Parathyroid adenoma (tissue), 2 donors: ENCODE results near the gene CPNE1.

Experiments used
- H2AFZ ChIP-seq: fragments of 300-600 bp; sonication (generic); one replicate; pipeline ENCODE4 v1.7.0; 2017; ENCODE audit warnings: antibody characterized with exemption, mild to moderate bottlenecking
- H3K27ac ChIP-seq: fragments of 300-600 bp; sonication (generic); one replicate; pipeline ENCODE4 v1.7.0; 2017
- H3K27me3 ChIP-seq: fragments of 300-600 bp; sonication (generic); one replicate; pipeline ENCODE4 v1.7.0; 2017; ENCODE audit warnings: low read length; ENCODE audit not compliant: control insufficient read depth, insufficient read depth
- H3K36me3 ChIP-seq: fragments of 300-600 bp; sonication (generic); one replicate; pipeline ENCODE4 v1.7.0; 2017; ENCODE audit warnings: low read length; ENCODE audit not compliant: control insufficient read depth, insufficient read depth
- H3K4me1 ChIP-seq: fragments of 300-600 bp; sonication (generic); one replicate; pipeline ENCODE4 v1.7.0; 2017; ENCODE audit warnings: control low read depth
- H3K4me2 ChIP-seq: fragments of 300-600 bp; sonication (generic); one replicate; pipeline ENCODE4 v1.7.0; 2017; ENCODE audit warnings: low read length
- H3K4me3 ChIP-seq: fragments of 300-600 bp; sonication (generic); one replicate; pipeline ENCODE4 v1.7.0; 2017; ENCODE audit warnings: low read depth, low read length
- H3K79me2 ChIP-seq: fragments of 300-600 bp; sonication (generic); one replicate; pipeline ENCODE4 v1.7.0; 2017; ENCODE audit warnings: control low read depth
- H3K9ac ChIP-seq: fragments of 300-600 bp; sonication (generic); one replicate; pipeline ENCODE4 v1.7.0; 2017; ENCODE audit warnings: mild to moderate bottlenecking
- H3K9me3 ChIP-seq: fragments of 300-600 bp; sonication (generic); one replicate; pipeline ENCODE4 v1.7.0; 2017; ENCODE audit warnings: low read length; ENCODE audit not compliant: control insufficient read depth
- TF ChIP-seq, protein P1 (sequence below): fragments of 300-600 bp; sonication (generic); IDR thresholded peaks from one replicate; pipeline ENCODE4 v1.7.0; 2017; ENCODE audit warnings: antibody characterized with exemption, mild to moderate bottlenecking
- donor health status: primary hyperparathyroidism.

The CPNE1 gene

GRCh38 chr20:35653430-35653734 is 11.3 kb downstream of the CPNE1 start:
- Histone ChIP-seq H3K4me2 (no peak overlapping the region), H3K9me3 (no peaks in the 10 kb centered on the region), H3K36me3 (no peaks in the 10 kb centered on the region), H2AFZ (no peak overlapping the region), H3K27ac (no peak overlapping the region), H3K4me3 (no peak overlapping the region), H3K79me2 (peaks cover 40% of the 10 kb centered on the region), H3K27me3 (no peaks in the 10 kb centered on the region), H3K9ac (no peak overlapping the region), H3K4me1 (peaks cover 2% of the 10 kb centered on the region)
- TF ChIP-seq, protein P1, sequence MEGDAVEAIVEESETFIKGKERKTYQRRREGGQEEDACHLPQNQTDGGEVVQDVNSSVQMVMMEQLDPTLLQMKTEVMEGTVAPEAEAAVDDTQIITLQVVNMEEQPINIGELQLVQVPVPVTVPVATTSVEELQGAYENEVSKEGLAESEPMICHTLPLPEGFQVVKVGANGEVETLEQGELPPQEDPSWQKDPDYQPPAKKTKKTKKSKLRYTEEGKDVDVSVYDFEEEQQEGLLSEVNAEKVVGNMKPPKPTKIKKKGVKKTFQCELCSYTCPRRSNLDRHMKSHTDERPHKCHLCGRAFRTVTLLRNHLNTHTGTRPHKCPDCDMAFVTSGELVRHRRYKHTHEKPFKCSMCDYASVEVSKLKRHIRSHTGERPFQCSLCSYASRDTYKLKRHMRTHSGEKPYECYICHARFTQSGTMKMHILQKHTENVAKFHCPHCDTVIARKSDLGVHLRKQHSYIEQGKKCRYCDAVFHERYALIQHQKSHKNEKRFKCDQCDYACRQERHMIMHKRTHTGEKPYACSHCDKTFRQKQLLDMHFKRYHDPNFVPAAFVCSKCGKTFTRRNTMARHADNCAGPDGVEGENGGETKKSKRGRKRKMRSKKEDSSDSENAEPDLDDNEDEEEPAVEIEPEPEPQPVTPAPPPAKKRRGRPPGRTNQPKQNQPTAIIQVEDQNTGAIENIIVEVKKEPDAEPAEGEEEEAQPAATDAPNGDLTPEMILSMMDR = no peak

- Histone ChIP-seq H3K27me3 (no peaks in the 10 kb centered on the region), H3K79me2 (peaks cover 37% of the 10 kb centered on the region), H3K9me3 (no peaks in the 10 kb centered on the region), H3K4me2 (no peak overlapping the region), H3K4me1 (peaks cover 2% of the 10 kb centered on the region), H3K4me3 (no peak overlapping the region), H3K36me3 (no peaks in the 10 kb centered on the region), H3K9ac (no peak overlapping the region), H3K27ac (no peak overlapping the region), H2AFZ (no peak overlapping the region)
- TF ChIP-seq, protein P1 = no peak
Observed at GRCh38 chr20:35652641-35653429, 11.9 kb downstream of the CPNE1 start.

DNA sequence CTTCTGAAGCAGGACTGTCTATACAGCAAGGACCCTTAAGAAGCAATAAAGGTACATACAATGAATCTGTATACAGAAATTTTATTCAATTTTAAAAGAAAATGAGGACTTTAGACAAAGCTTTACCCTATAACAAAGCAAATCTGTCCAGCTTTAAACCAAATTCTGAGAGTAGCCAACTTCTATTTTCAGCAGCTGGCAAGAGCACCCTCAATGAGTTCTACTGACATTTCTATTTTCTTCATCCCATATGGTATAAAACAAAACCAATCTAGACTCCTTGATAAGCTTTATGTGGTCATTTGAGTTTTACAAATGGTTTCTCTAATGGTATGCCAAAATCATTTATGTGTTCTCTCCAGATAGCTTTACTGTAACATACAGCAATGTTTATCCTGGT is 12.7 kb downstream of the CPNE1 start:
- peaks cover 34% of the 10 kb centered on the region for H3K79me2 ChIP-seq
- no peaks in the 10 kb centered on the region for H3K9me3 ChIP-seq
- H3K4me2 ChIP-seq = no peak overlapping the region
- H2AFZ ChIP-seq = no peak overlapping the region
- H3K27me3 ChIP-seq = no peaks in the 10 kb centered on the region
- H3K9ac ChIP-seq = no peak overlapping the region
- no peak overlapping the region for H3K4me3 ChIP-seq
- H3K36me3 ChIP-seq = no peaks in the 10 kb centered on the region
- peaks cover 2% of the 10 kb centered on the region for H3K4me1 ChIP-seq
- no peak overlapping the region for H3K27ac ChIP-seq
- TF ChIP-seq, protein P1 = no peak

GRCh38 chr20:35650632-35651031 is 14.1 kb downstream of the CPNE1 start:
- H3K4me3 ChIP-seq = no peak overlapping the region
- H3K9ac ChIP-seq = no peak overlapping the region
- H3K27ac ChIP-seq = no peak overlapping the region
- TF ChIP-seq, protein P1 = no peak
- H3K4me1 ChIP-seq = peaks cover 2% of the 10 kb centered on the region
- no peak overlapping the region for H3K4me2 ChIP-seq
- no peak overlapping the region for H2AFZ ChIP-seq
- H3K79me2 ChIP-seq = peaks cover 43% of the 10 kb centered on the region
- no peaks in the 10 kb centered on the region for H3K27me3 ChIP-seq
- H3K9me3 ChIP-seq = no peaks in the 10 kb centered on the region
- no peaks in the 10 kb centered on the region for H3K36me3 ChIP-seq

GRCh38 chr20:35648836-35649235 is 15.9 kb downstream of the CPNE1 start:
- H3K36me3 ChIP-seq = no peaks in the 10 kb centered on the region
- H3K9me3 ChIP-seq = no peaks in the 10 kb centered on the region
- peaks cover 41% of the 10 kb centered on the region for H3K79me2 ChIP-seq
- H3K4me1 ChIP-seq = peaks cover 2% of the 10 kb centered on the region
- H3K4me2 ChIP-seq = no peak overlapping the region
- no peaks in the 10 kb centered on the region for H3K27me3 ChIP-seq
- H3K9ac ChIP-seq = no peak overlapping the region
- H2AFZ ChIP-seq = no peak overlapping the region
- H3K27ac ChIP-seq = no peak overlapping the region
- H3K4me3 ChIP-seq = no peak overlapping the region
- TF ChIP-seq, protein P1 = no peak
